IMR-90 (cell line): Measurements from ENCODE around the gene EFHD2. TPM values are rescaled to one million over a fixed set of nuclear protein-coding genes. Genes with fewer than 3 reads are reported as not detected.

Experiments used
- ATAC-seq: fragments of 200-7000 bp; cut with Tn5 transposase; 2 replicates; pipeline ENCODE4 v1.9.1; 2020; ENCODE audit warnings: low read depth, mild to moderate bottlenecking, moderate library complexity
- BruUV-seq: library from RNA; stranded (reverse); fragments of 400-500 nt; replicated peaks from 2 replicates; lab custom pipeline; 2021; lab: Mats Ljungman, UMichigan
- CTCF ChIA-PET: fragments of 300-600 bp; formaldehyde crosslinking; extraction: SDS; loops from one replicate; lab custom pipeline; 2021; ENCODE audit warnings: antibody characterized with exemption; lab: Yijun Ruan, JAX
- POLR2A ChIA-PET: fragments of 300-600 bp; sonication (Branson Sonifier 250); formaldehyde crosslinking; loops from one replicate; lab custom pipeline; 2022; ENCODE audit warnings: antibody characterized with exemption; ENCODE audit not compliant: unreplicated experiment; lab: Charles Lee
- DNase-seq: peaks from one replicate; pipeline ENCODE4 v3.0.0; 2013
- H2AFZ ChIP-seq: replicated peaks from 2 replicates; pipeline ENCODE3; 2013; ENCODE audit warnings: low read length, mild to moderate bottlenecking; ENCODE audit not compliant: poor library complexity
- H2AK5ac ChIP-seq: 2 replicates; pipeline ENCODE4 v1.6.1; 2013; ENCODE audit warnings: low read depth, low read length, inconsistent platforms
- H2AK9ac ChIP-seq: replicated peaks from 2 replicates; pipeline ENCODE3; 2013; ENCODE audit warnings: mild to moderate bottlenecking, low read depth, low read length, moderate library complexity; ENCODE audit not compliant: poor library complexity
- H2BK120ac ChIP-seq: 2 replicates; pipeline ENCODE4 v1.6.1; 2013; ENCODE audit warnings: low read depth, low read length, inconsistent platforms
- H2BK15ac ChIP-seq: 3 replicates; pipeline ENCODE4 v1.6.1; 2013; ENCODE audit warnings: low read depth, low read length, inconsistent platforms
- H2BK20ac ChIP-seq: 2 replicates; pipeline ENCODE4 v1.6.1; 2013; ENCODE audit warnings: low read depth, mild to moderate bottlenecking, inconsistent platforms, low read length, moderate library complexity
- H2BK5ac ChIP-seq: 2 replicates; pipeline ENCODE4 v1.6.1; 2013; ENCODE audit warnings: mild to moderate bottlenecking, low read depth, low read length, inconsistent platforms; ENCODE audit not compliant: poor library complexity, severe bottlenecking
- H3K14ac ChIP-seq: replicated peaks from 2 replicates; pipeline ENCODE4 v1.6.1; 2013; ENCODE audit warnings: low read depth, low read length, inconsistent platforms
- H3K18ac ChIP-seq: 2 replicates; pipeline ENCODE4 v1.6.1; 2013; ENCODE audit warnings: low read depth, low read length, control low read depth
- H3K23ac ChIP-seq: 2 replicates; pipeline ENCODE4 v1.6.1; 2013; ENCODE audit warnings: low read depth, low read length, inconsistent platforms
- H3K27ac ChIP-seq: 2 replicates; pipeline ENCODE4 v1.5.1; 2013; ENCODE audit warnings: mild to moderate bottlenecking, control low read depth, low read length; ENCODE audit not compliant: insufficient read depth
- H3K27me3 ChIP-seq: 2 replicates; pipeline ENCODE4 v1.6.1; 2013; ENCODE audit warnings: low read length; ENCODE audit not compliant: control insufficient read depth, insufficient read depth
- H3K36me3 ChIP-seq: 2 replicates; pipeline ENCODE4 v1.6.1; 2013; ENCODE audit warnings: low read length, mixed read lengths; ENCODE audit not compliant: control insufficient read depth, insufficient read depth
- H3K4ac ChIP-seq: 2 replicates; pipeline ENCODE4 v1.6.1; 2013; ENCODE audit warnings: low read depth, low read length, inconsistent platforms
- H3K4me1 ChIP-seq: 2 replicates; pipeline ENCODE4 v1.6.1; 2013; ENCODE audit warnings: low read length, mixed read lengths; ENCODE audit not compliant: control insufficient read depth, insufficient read depth
- H3K4me2 ChIP-seq: 2 replicates; pipeline ENCODE4 v1.6.1; 2013; ENCODE audit warnings: low read depth, mild to moderate bottlenecking, control low read depth, low read length, moderate library complexity
- H3K4me3 ChIP-seq: 2 replicates; pipeline ENCODE4 v1.5.1; 2013; ENCODE audit warnings: low read depth, mild to moderate bottlenecking, control low read depth, low read length, moderate library complexity; ENCODE audit not compliant: insufficient read depth
- H3K56ac ChIP-seq: 2 replicates; pipeline ENCODE4 v1.6.1; 2013; ENCODE audit warnings: low read length, inconsistent platforms; ENCODE audit not compliant: insufficient read depth; ENCODE audit errors: extremely low read depth
- H3K79me1 ChIP-seq, 2 experiments: 2 replicates each; pipeline ENCODE4 v1.6.1; 2013; ENCODE audit warnings: low read length in 2 of 2, inconsistent platforms in 1 of 2, low read depth in 1 of 2
- H3K9ac ChIP-seq: 2 replicates; pipeline ENCODE4 v1.6.1; 2013; ENCODE audit warnings: low read depth, low read length, control low read depth
- H3K9me1 ChIP-seq: 2 replicates; pipeline ENCODE4 v1.6.1; 2013; ENCODE audit warnings: low read length, inconsistent platforms; ENCODE audit not compliant: insufficient read depth
- H3K9me3 ChIP-seq: 2 replicates; pipeline ENCODE4 v1.6.1; 2013; ENCODE audit warnings: low read length; ENCODE audit not compliant: control insufficient read depth, insufficient read depth
- H4K20me1 ChIP-seq: 2 replicates; pipeline ENCODE4 v1.6.1; 2013; ENCODE audit warnings: low read length, inconsistent platforms; ENCODE audit not compliant: insufficient read depth
- H4K5ac ChIP-seq: 2 replicates; pipeline ENCODE4 v1.6.1; 2013; ENCODE audit warnings: mild to moderate bottlenecking, low read depth, low read length, control low read depth
- H4K8ac ChIP-seq, 2 experiments: 2 replicates each; pipeline ENCODE4 v1.6.1; 2013; ENCODE audit warnings: low read depth in 2 of 2, low read length in 2 of 2, control low read depth in 1 of 2, inconsistent platforms in 1 of 2
- H4K91ac ChIP-seq: 2 replicates; pipeline ENCODE4 v1.6.1; 2013; ENCODE audit warnings: low read depth, low read length, inconsistent platforms; ENCODE audit not compliant: insufficient read depth
- BHLHE40 ChIP-seq: fragments of 150-350 bp; IDR thresholded peaks from 2 replicates; pipeline ENCODE4 v1.6.1; 2016; ENCODE audit warnings: mild to moderate bottlenecking, low read depth, low read length
- CEBPB ChIP-seq: IDR thresholded peaks from 2 replicates; pipeline ENCODE4 v1.6.1; 2012; ENCODE audit warnings: low read depth, low read length, improper control_type of control experiment
- CHD1 ChIP-seq: IDR thresholded peaks from 2 replicates; pipeline ENCODE4 v1.6.1; 2012; ENCODE audit warnings: low read depth, low read length, improper control_type of control experiment
- ELK1 ChIP-seq: fragments of 150-350 bp; IDR thresholded peaks from 2 replicates; pipeline ENCODE4 v1.6.1; 2016; ENCODE audit warnings: low read depth, mild to moderate bottlenecking, low read length, moderate library complexity, borderline replicate concordance
- FOS ChIP-seq: fragments of 150-350 bp; IDR thresholded peaks from 2 replicates; pipeline ENCODE4 v1.6.1; 2016; ENCODE audit warnings: low read depth, low read length
- MAFK ChIP-seq: IDR thresholded peaks from 2 replicates; pipeline ENCODE4 v1.6.1; 2012; ENCODE audit warnings: low read depth, low read length, improper control_type of control experiment
- MAZ ChIP-seq: IDR thresholded peaks from 2 replicates; pipeline ENCODE4 v1.6.1; 2012; ENCODE audit warnings: low read depth, mild to moderate bottlenecking, low read length, improper control_type of control experiment, moderate library complexity, borderline replicate concordance
- MXI1 ChIP-seq: IDR thresholded peaks from 2 replicates; pipeline ENCODE4 v1.6.1; 2012; ENCODE audit warnings: low read depth, mild to moderate bottlenecking, low read length, moderate library complexity, borderline replicate concordance
- POLR2A ChIP-seq: IDR thresholded peaks from 2 replicates; pipeline ENCODE4 v1.6.1; 2012; ENCODE audit warnings: mild to moderate bottlenecking, low read depth, low read length
- RAD21 ChIP-seq: IDR thresholded peaks from 2 replicates; pipeline ENCODE4 v1.6.1; 2012; ENCODE audit warnings: low read length, improper control_type of control experiment
- RFX5 ChIP-seq: IDR thresholded peaks from 2 replicates; pipeline ENCODE4 v1.8.0; 2012; ENCODE audit warnings: low read depth, mild to moderate bottlenecking, low read length, moderate library complexity
- WGBS, 2 experiments: methylation state at CpG; one replicate each; pipeline versions ENCODE4 v1.1.5 to v1.1.7; 2013; ENCODE audit warnings: missing lambda C conversion rate in 2 of 2; ENCODE audit not compliant: insufficient read length in 1 of 2; ENCODE audit errors: extremely low coverage in 2 of 2; 5-methylcytosine and 5-hydroxymethylcytosine counted together
- dilution Hi-C: fragments of 300-500 bp; cut with HindIII; formaldehyde crosslinking; loops from one replicate; pipeline ENCODE4 v1.14.3; 2018; ENCODE audit warnings: low sequenced_read_pairs; ENCODE audit not compliant: unreplicated experiment
- in situ Hi-C: fragments of 300-500 bp; cut with MboI; formaldehyde crosslinking; loops from 3 replicates; pipeline ENCODE4 v1.14.3; 2019; ENCODE audit warnings: low sequenced_read_pairs, inconsistent platforms, mixed read lengths
- intact Hi-C: fragments of 100-400 bp; cut with micrococcal nuclease; formaldehyde crosslinking; loops from 2 replicates; pipeline ENCODE4 v1.10.0; 2022
- polyA plus RNA-seq, 3 experiments: library from polyadenylated mRNA; depleted of rRNA; stranded (reverse); fragments of >200 nt; gene quantifications; 2 replicates each; pipeline ENCODE4 v1.2.3, GENCODE V29; 2012; ENCODE audit warnings: low replicate concordance in 1 of 3
- total RNA-seq: library from RNA; depleted of rRNA; stranded (reverse); fragments of >200 nt; gene quantifications from 2 replicates; pipeline ENCODE4 v1.2.3, GENCODE V29; 2012
- TF ChIP-seq, protein P1 (sequence below): fragments of 150-350 bp; IDR thresholded peaks from 2 replicates; pipeline ENCODE4 v1.6.1; 2017; ENCODE audit warnings: mild to moderate bottlenecking, antibody characterized with exemption, low read length, low read depth
- TF ChIP-seq, protein P2 (sequence below): conservative IDR thresholded peaks from 2 replicates; pipeline ENCODE4 v1.5.1; 2012; ENCODE audit warnings: mild to moderate bottlenecking, low read depth, low read length, improper control_type of control experiment

The EFHD2 gene
- total and polyA plus RNA-seq, 2 of the 4 experiments (the other 2 are of a cell fraction), result 22.6 to 58.9 TPM

DNA sequence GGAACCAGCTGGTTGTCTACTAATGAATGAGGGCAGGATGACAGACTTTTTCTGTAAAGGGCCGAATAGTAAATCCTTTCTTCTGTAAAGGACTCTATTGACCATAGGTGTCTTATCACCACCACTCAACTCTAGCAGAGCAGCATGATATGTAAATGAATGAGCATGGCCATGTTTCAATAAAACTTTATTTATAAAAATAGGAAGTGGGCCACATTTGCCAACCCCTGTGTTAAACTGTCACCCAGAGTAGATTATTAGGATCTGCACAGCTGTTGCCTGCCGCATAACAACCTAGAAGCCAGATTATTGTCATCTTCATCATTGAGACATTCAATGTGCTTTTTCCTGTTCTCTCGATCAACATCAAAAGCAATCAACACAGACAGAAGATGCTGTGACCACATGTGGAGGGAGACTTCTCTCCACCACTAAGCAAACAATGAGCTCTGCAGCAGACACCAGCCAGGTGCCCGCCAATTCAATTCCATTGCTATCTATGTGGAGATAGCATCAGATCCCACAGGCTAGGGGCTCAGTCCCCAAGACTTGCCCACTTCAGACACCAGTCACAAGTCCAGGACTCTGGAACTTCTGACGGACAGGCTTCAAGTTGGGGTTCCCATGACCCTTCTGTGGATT lies 6.8 kb upstream of the EFHD2 start:
- Histone ChIP-seq H3K4me3 (no peak overlapping the region), H4K5ac (no peak overlapping the region), H3K4me1 (peaks cover 9% of the 10 kb centered on the region), H3K27ac (no peak overlapping the region), H3K23ac (no peak overlapping the region), H3K18ac (no peak overlapping the region), H3K4ac (no peak overlapping the region), H2BK20ac (no peak overlapping the region), H3K9me3 (peaks cover 7% of the 10 kb centered on the region), H3K9me1 (0 out of 2 replicates have a peak, but pooled peaks cover 5% of the 10 kb centered on the region), H4K20me1 (no peaks in the 10 kb centered on the region), H4K8ac (no peak overlapping the region), H2AFZ (no peak overlapping the region), H2AK5ac (no peak overlapping the region), H2AK9ac (no peak overlapping the region), H4K91ac (no peak overlapping the region), H3K27me3 (no peaks in the 10 kb centered on the region; the same call in 1 of the 2 replicates), H3K14ac (no peak overlapping the region), H2BK120ac (no peak overlapping the region), H3K36me3 (no peaks in the 10 kb centered on the region), H2BK5ac (no peak overlapping the region), H2BK15ac (no peak overlapping the region), H3K9ac (no peak overlapping the region), H3K4me2 (no peak overlapping the region), H3K56ac (no peak overlapping the region), H3K79me1 (no peaks in the 10 kb centered on the region)
- intact Hi-C loops (no loop called here), dilution Hi-C loops (no loop called here), in situ Hi-C loops (no loop called here)
- ChIA-PET CTCF (no interaction called here), POLR2A (no interaction called here)
- 100% methylated on average over 1 of the region's 5 CpGs; no CpG with 5 or more reads in 1 of the 2 experiments for WGBS, 2 experiments
- TF ChIP-seq RFX5 (no peak), BHLHE40 (no peak), MXI1 (no peak), MAZ (no peak), CEBPB (no peak), RAD21 (no peak), POLR2A (no peak), MAFK (no peak), ELK1 (no peak), FOS (no peak), CHD1 (no peak)
- TF ChIP-seq, protein P1, sequence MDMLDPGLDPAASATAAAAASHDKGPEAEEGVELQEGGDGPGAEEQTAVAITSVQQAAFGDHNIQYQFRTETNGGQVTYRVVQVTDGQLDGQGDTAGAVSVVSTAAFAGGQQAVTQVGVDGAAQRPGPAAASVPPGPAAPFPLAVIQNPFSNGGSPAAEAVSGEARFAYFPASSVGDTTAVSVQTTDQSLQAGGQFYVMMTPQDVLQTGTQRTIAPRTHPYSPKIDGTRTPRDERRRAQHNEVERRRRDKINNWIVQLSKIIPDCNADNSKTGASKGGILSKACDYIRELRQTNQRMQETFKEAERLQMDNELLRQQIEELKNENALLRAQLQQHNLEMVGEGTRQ, result no peak
- TF ChIP-seq, protein P2, sequence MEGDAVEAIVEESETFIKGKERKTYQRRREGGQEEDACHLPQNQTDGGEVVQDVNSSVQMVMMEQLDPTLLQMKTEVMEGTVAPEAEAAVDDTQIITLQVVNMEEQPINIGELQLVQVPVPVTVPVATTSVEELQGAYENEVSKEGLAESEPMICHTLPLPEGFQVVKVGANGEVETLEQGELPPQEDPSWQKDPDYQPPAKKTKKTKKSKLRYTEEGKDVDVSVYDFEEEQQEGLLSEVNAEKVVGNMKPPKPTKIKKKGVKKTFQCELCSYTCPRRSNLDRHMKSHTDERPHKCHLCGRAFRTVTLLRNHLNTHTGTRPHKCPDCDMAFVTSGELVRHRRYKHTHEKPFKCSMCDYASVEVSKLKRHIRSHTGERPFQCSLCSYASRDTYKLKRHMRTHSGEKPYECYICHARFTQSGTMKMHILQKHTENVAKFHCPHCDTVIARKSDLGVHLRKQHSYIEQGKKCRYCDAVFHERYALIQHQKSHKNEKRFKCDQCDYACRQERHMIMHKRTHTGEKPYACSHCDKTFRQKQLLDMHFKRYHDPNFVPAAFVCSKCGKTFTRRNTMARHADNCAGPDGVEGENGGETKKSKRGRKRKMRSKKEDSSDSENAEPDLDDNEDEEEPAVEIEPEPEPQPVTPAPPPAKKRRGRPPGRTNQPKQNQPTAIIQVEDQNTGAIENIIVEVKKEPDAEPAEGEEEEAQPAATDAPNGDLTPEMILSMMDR, result no peak
- no peak for DNase-seq
- ATAC-seq, result no peak
- BruUV-seq, result no TSS peak
